ENCODE results near the gene C4A.
"Not testable (repeated sequence)": the region's sequence is repeated elsewhere in the genome, so short reads cannot be mapped to it uniquely, and the experiment has no call there.

C4A gene

DNA sequence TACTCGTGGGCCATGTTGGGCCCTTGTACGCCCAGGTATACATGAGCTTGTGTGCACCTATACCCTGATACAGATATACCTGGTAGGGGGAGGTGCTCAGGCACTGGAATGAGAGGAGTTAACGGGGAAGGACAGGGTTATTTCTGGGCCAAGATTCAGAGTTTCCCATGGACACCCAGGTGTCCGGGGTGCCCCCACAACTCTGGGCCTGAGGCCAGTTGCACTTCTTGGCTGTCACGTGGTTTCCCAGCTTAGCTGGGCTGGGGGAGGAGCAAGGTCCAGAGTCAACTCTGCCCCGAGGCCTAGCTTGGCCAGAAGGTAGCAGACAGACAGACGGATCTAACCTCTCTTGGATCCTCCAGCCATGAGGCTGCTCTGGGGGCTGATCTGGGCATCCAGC lies at the start of gene C4A:
C4A (plus strand) TSS at position 314 of the 400 bp plus-strand sequence; CDS start at position 365, 51 bp downstream.
- DNase-seq (ENCODE audit: low read depth); H3K4me3 ChIP-seq (ENCODE audit: low read depth, low read length): not testable (repeated sequence)

DNA sequence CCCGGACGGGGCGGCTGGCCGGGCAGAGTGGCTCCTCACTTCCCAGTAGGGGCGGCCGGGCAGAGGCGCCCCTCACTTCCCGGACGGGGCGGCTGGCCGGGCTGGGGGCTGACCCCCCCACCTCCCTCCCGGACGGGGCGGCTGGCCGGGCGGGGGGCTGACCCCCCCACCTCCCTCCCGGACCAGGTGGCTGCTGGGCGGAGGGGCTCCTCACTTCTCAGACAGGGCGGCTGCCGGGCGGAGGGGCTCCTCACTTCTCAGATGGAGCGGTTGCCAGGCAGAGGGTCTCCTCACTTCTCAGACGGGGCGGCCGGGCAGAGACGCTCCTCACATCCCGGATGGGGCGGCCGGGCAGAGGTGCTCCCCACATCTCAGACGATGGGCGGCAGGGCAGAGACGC lies 49.7 kb upstream of the C4A start:
- DNase-seq (ENCODE audit: low read depth); H3K4me3 ChIP-seq (ENCODE audit: low read depth, low read length): not testable (repeated sequence)

DNA sequence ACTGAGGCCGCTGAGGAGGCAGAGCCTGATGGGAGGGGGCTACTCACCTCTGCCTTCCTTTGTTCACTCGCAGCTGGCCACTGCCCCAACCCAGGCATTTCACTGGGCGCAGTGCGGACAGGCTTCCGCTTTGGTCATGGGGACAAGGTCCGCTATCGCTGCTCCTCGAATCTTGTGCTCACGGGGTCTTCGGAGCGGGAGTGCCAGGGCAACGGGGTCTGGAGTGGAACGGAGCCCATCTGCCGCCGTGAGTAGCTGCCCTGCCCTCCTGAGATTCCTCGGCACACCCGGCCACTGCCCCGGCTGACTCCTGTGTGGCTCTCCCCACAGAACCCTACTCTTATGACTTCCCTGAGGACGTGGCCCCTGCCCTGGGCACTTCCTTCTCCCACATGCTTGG lies 48.3 kb upstream of the C4A start:
- H3K4me3 ChIP-seq (ENCODE audit: low read depth, low read length), result no peak overlapping the region
- no peak for DNase-seq (ENCODE audit: low read depth)
- TF ChIP-seq, protein P1, sequence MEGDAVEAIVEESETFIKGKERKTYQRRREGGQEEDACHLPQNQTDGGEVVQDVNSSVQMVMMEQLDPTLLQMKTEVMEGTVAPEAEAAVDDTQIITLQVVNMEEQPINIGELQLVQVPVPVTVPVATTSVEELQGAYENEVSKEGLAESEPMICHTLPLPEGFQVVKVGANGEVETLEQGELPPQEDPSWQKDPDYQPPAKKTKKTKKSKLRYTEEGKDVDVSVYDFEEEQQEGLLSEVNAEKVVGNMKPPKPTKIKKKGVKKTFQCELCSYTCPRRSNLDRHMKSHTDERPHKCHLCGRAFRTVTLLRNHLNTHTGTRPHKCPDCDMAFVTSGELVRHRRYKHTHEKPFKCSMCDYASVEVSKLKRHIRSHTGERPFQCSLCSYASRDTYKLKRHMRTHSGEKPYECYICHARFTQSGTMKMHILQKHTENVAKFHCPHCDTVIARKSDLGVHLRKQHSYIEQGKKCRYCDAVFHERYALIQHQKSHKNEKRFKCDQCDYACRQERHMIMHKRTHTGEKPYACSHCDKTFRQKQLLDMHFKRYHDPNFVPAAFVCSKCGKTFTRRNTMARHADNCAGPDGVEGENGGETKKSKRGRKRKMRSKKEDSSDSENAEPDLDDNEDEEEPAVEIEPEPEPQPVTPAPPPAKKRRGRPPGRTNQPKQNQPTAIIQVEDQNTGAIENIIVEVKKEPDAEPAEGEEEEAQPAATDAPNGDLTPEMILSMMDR (IDR thresholded peaks at IDR 0.05; ENCODE audit: control insufficient read depth, extremely low read depth, insufficient read depth), result no peak

DNA sequence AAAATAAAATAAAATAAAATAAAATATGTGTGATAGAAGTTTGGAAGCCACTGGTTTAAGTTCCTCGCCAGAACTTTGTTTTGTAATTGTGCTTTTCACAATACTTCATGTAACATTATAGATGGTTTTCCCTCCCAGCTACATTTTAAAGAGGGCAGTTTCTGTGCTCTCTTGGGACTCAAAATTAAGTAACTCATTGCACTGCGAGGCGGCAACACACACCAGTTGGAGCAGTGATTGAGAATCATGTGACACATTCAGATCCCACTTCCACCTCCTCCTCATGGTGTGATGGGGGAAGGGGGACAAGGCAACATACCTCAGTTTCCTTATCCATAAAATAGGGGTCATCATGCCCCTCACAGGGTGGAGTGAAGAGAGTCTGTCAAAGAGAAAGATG lies 46.8 kb upstream of the C4A start:
- no peak overlapping the region for H3K4me3 ChIP-seq (ENCODE audit: low read depth, low read length)
- TF ChIP-seq, protein P1 (IDR thresholded peaks at IDR 0.05; ENCODE audit: control insufficient read depth, extremely low read depth, insufficient read depth), result no peak
- DNase-seq (ENCODE audit: low read depth), result no peak

DNA sequence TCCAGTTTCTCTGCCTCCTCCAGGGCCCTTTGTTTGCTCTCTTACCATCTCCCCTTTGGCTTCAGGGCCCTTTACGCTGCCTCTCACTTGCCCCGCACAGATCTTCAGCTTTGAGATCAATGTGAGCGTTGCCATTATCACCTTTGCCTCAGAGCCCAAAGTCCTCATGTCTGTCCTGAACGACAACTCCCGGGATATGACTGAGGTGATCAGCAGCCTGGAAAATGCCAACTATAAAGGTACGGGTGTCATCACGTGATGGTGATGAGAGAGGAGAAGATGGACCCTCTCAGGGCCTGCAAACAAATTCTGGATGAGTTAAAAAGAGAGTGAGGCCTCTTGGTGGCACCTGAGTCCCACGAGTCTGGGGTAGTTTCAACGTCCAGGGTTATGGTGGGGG lies 46.0 kb upstream of the C4A start:
- H3K4me3 ChIP-seq (ENCODE audit: low read depth, low read length), result no peak overlapping the region
- TF ChIP-seq, protein P1 (IDR thresholded peaks at IDR 0.05; ENCODE audit: control insufficient read depth, extremely low read depth, insufficient read depth), result no peak
- no peak for DNase-seq (ENCODE audit: low read depth)

DNA sequence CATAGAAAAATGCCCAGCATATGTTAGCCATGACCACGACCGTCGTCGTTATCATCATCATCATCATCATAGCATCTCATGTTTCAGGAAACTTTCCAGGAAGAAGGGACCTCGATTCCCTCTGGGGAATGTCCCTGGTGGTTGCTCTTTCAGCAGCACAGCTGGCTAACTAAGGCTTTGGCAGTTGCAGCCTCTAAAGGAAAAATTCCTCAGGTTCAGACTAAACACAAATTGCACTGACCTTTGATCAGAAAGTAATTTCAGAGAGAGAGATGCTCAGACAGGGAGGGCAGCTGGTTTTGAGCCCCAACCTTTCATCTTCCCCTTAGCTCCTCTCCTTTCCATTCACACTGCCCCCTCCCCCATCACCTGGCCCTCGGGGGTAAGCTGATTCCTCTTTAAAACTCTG lies 41.6 kb upstream of the C4A start:
- H3K4me3 ChIP-seq (ENCODE audit: low read depth, low read length), result no peak overlapping the region
- TF ChIP-seq, protein P1 (IDR thresholded peaks at IDR 0.05; ENCODE audit: control insufficient read depth, extremely low read depth, insufficient read depth), result no peak
- DNase-seq (ENCODE audit: low read depth), result no peak

DNA sequence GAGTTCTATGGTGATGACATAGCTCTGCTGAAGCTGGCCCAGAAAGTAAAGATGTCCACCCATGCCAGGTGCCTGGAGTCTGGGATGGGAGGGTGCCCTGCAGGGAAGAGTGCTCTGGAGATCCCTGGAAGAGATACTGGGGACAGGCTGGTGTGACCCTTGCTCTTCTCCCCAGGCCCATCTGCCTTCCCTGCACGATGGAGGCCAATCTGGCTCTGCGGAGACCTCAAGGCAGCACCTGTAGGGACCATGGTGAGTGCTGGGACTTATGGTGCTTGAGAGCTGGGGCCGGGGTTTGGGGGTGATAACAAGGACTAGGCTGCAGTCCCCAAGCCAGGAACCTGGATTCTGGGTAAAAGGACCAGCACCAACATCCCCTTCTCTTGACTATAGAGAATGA lies 38.1 kb upstream of the C4A start:
- TF ChIP-seq, protein P1 (IDR thresholded peaks at IDR 0.05; ENCODE audit: control insufficient read depth, extremely low read depth, insufficient read depth), result no peak
- H3K4me3 ChIP-seq (ENCODE audit: low read depth, low read length), result no peak overlapping the region
- DNase-seq (ENCODE audit: low read depth), result no peak

DNA sequence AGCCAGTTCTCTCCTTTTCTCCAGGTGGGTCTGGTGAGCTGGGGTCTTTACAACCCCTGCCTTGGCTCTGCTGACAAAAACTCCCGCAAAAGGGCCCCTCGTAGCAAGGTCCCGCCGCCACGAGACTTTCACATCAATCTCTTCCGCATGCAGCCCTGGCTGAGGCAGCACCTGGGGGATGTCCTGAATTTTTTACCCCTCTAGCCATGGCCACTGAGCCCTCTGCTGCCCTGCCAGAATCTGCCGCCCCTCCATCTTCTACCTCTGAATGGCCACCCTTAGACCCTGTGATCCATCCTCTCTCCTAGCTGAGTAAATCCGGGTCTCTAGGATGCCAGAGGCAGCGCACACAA lies 36.7 kb upstream of the C4A start:
- no peak overlapping the region for H3K4me3 ChIP-seq (ENCODE audit: low read depth, low read length)
- TF ChIP-seq, protein P1 (IDR thresholded peaks at IDR 0.05; ENCODE audit: control insufficient read depth, extremely low read depth, insufficient read depth), result no peak
- DNase-seq (ENCODE audit: low read depth), result no peak

All from LNCaP clone FGC (cell line).